ENCODE data around the gene ARHGEF25.

ARHGEF25 gene

GRCh38 chr12:57582440-57582839 is 28.8 kb upstream of the ARHGEF25 start:
- H3K27ac ChIP-seq: no peak overlapping the region
- no peak overlapping the region for H3K4me3 ChIP-seq (ENCODE audit: low read depth, low read length)
- in situ Hi-C loops (cut with HindIII; ENCODE audit: low pct_ligation_motif_present, low sequenced_read_pairs): no loop called here
- no peaks in the 10 kb centered on the region for H3K36me3 ChIP-seq (replicated peaks)
- peaks cover 3% of the 10 kb centered on the region for H3K27me3 ChIP-seq (replicated peaks)
- DNase-seq: no peak
- TF ChIP-seq, protein P1, sequence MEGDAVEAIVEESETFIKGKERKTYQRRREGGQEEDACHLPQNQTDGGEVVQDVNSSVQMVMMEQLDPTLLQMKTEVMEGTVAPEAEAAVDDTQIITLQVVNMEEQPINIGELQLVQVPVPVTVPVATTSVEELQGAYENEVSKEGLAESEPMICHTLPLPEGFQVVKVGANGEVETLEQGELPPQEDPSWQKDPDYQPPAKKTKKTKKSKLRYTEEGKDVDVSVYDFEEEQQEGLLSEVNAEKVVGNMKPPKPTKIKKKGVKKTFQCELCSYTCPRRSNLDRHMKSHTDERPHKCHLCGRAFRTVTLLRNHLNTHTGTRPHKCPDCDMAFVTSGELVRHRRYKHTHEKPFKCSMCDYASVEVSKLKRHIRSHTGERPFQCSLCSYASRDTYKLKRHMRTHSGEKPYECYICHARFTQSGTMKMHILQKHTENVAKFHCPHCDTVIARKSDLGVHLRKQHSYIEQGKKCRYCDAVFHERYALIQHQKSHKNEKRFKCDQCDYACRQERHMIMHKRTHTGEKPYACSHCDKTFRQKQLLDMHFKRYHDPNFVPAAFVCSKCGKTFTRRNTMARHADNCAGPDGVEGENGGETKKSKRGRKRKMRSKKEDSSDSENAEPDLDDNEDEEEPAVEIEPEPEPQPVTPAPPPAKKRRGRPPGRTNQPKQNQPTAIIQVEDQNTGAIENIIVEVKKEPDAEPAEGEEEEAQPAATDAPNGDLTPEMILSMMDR (IDR thresholded peaks at IDR 0.05; ENCODE audit: low read depth, low read length, missing control alignments): no peak

- H3K36me3 ChIP-seq (replicated peaks): no peaks in the 10 kb centered on the region
- TF ChIP-seq, protein P1 (IDR thresholded peaks at IDR 0.05; ENCODE audit: low read depth, low read length, missing control alignments): peak; percentile 93
- peak; percentile 75 for DNase-seq
- no peak overlapping the region for H3K27ac ChIP-seq
- in situ Hi-C loops (cut with HindIII; ENCODE audit: low pct_ligation_motif_present, low sequenced_read_pairs): no loop called here
- no peak overlapping the region for H3K4me3 ChIP-seq (ENCODE audit: low read depth, low read length)
- peaks cover 4% of the 10 kb centered on the region for H3K27me3 ChIP-seq (replicated peaks)
Measured at GRCh38 chr12:57583008-57583831, 28.0 kb upstream of the ARHGEF25 start.

DNA sequence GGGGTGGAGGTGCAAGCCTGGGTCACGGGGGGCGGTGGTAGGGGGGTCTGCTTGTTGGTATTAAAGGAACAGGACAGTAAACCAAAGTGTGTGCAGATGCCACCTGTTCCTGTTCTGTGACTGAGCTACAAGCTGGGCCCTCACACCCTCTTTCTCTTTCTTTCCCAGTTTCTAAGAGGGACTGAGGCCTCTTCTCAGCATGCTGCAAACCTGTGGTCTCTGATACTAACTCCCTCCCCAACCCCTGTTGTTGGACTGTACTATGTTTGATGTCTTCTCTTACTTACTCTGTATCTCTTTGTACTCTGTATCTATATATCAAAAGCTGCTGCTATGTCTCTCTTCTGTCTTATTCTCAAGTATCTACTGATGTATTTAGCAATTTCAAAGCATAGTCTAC is 27.2 kb upstream of the ARHGEF25 start:
- Histone ChIP-seq H3K27me3 (replicated peaks) (peaks cover 5% of the 10 kb centered on the region), H3K36me3 (replicated peaks) (no peaks in the 10 kb centered on the region)
- in situ Hi-C loops (cut with HindIII; ENCODE audit: low pct_ligation_motif_present, low sequenced_read_pairs): no loop called here

DNA sequence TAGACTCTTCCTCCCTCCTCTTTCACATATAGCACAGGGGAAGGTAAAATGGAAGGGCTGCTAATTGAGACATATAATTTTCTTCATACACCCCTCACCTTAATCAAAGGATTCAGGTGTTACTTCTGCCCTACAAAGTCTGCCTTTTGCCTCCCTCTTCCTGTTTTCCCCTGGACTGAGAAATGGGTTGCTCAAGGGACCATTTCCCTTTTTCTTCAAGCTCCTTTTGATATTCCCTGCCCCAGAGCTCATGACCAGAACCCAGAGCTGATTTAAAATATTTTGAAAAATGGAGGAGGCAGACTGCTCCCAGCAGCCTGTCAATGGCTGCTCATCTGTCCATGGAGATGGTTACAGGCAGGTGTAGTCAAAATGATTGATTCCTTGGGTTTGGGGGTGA is 26.5 kb upstream of the ARHGEF25 start:
- TF ChIP-seq, protein P1 (IDR thresholded peaks at IDR 0.05; ENCODE audit: low read depth, low read length, missing control alignments): no peak
- Histone ChIP-seq H3K4me3 (ENCODE audit: low read depth, low read length) (no peak overlapping the region), H3K27me3 (replicated peaks) (peaks cover 5% of the 10 kb centered on the region), H3K36me3 (replicated peaks) (no peaks in the 10 kb centered on the region), H3K27ac (no peak overlapping the region)
- in situ Hi-C loops (cut with HindIII; ENCODE audit: low pct_ligation_motif_present, low sequenced_read_pairs): no loop called here
- no peak for DNase-seq

More for the DNA sequence above, 27.2 kb upstream of the ARHGEF25 start:
- H3K27ac ChIP-seq: no peak overlapping the region
- DNase-seq: no peak
- no peak overlapping the region for H3K4me3 ChIP-seq (ENCODE audit: low read depth, low read length)
- TF ChIP-seq, protein P1 (IDR thresholded peaks at IDR 0.05; ENCODE audit: low read depth, low read length, missing control alignments): no peak

- in situ Hi-C loops (cut with HindIII; ENCODE audit: low pct_ligation_motif_present, low sequenced_read_pairs): no loop called here
- H3K27ac ChIP-seq: no peak overlapping the region
- TF ChIP-seq, protein P1 (IDR thresholded peaks at IDR 0.05; ENCODE audit: low read depth, low read length, missing control alignments): no peak
- DNase-seq: no peak
- H3K36me3 ChIP-seq (replicated peaks): no peaks in the 10 kb centered on the region
- peaks cover 5% of the 10 kb centered on the region for H3K27me3 ChIP-seq (replicated peaks)
- no peak overlapping the region for H3K4me3 ChIP-seq (ENCODE audit: low read depth, low read length)
Measured at GRCh38 chr12:57585156-57585555, 26.1 kb upstream of the ARHGEF25 start.
